KOPT-K1 (cell line): Measurements from ENCODE around the gene PLAGL2.

ENCODE experiments used
- H3K27ac ChIP-seq: fragments of 200-600 bp; sonication (generic); 2 replicates; pipeline ENCODE4 v1.5.1; 2016; ENCODE audit warnings: antibody characterized with exemption, mild to moderate bottlenecking, low read depth, low read length; ENCODE audit not compliant: poor library complexity, severe bottlenecking
- H3K36me3 ChIP-seq: fragments of 200-600 bp; sonication (generic); 2 replicates; pipeline ENCODE4 v1.5.1; 2017; ENCODE audit warnings: antibody characterized with exemption, mild to moderate bottlenecking, low read length, moderate library complexity; ENCODE audit not compliant: insufficient read depth
- H3K9me3 ChIP-seq: fragments of 200-600 bp; sonication (generic); 2 replicates; pipeline ENCODE4 v1.5.1; 2017; ENCODE audit warnings: antibody characterized with exemption, low read length, mild to moderate bottlenecking; ENCODE audit not compliant: insufficient read depth, poor library complexity, severe bottlenecking

The PLAGL2 gene

GRCh38 chr20:32216179-32217142 lies 8.9 kb upstream of the PLAGL2 start:
- Histone ChIP-seq H3K9me3 (no peaks in the 10 kb centered on the region), H3K36me3 (peaks cover 96% of the 10 kb centered on the region), H3K27ac (no peak overlapping the region)

GRCh38 chr20:32215729-32216128 lies 8.2 kb upstream of the PLAGL2 start:
- Histone ChIP-seq H3K27ac (no peak overlapping the region), H3K36me3 (peaks cover 96% of the 10 kb centered on the region), H3K9me3 (no peaks in the 10 kb centered on the region)

- Histone ChIP-seq H3K36me3 (peaks cover 96% of the 10 kb centered on the region), H3K9me3 (no peaks in the 10 kb centered on the region), H3K27ac (no peak overlapping the region)
Measured at GRCh38 chr20:32215147-32215546, 7.6 kb upstream of the PLAGL2 start.

GRCh38 chr20:32213870-32214269 lies 6.3 kb upstream of the PLAGL2 start:
- H3K36me3 ChIP-seq = peaks cover 93% of the 10 kb centered on the region
- no peak overlapping the region for H3K27ac ChIP-seq
- no peaks in the 10 kb centered on the region for H3K9me3 ChIP-seq

GRCh38 chr20:32209850-32210605 lies 2.5 kb upstream of the PLAGL2 start:
- no peak overlapping the region for H3K27ac ChIP-seq
- peaks cover 63% of the 10 kb centered on the region for H3K36me3 ChIP-seq
- no peaks in the 10 kb centered on the region for H3K9me3 ChIP-seq

- H3K36me3 ChIP-seq = peaks cover 63% of the 10 kb centered on the region
- peak overlapping the region; percentile 85 for H3K27ac ChIP-seq
- no peaks in the 10 kb centered on the region for H3K9me3 ChIP-seq
Measured at GRCh38 chr20:32208499-32209154, 1.1 kb upstream of the PLAGL2 start.

- Histone ChIP-seq H3K36me3 (peaks cover 67% of the 10 kb centered on the region), H3K9me3 (no peaks in the 10 kb centered on the region), H3K27ac (peak overlapping the region; percentile 85)
Measured at GRCh38 chr20:32206760-32207625, 550 bp downstream of the PLAGL2 start.

- Histone ChIP-seq H3K27ac (peak overlapping the region; percentile 85), H3K36me3 (peaks cover 67% of the 10 kb centered on the region), H3K9me3 (no peaks in the 10 kb centered on the region)
Measured at GRCh38 chr20:32205843-32206759, 1.4 kb downstream of the PLAGL2 start.

GRCh38 chr20:32205110-32205842 lies 2.3 kb downstream of the PLAGL2 start:
- Histone ChIP-seq H3K36me3 (peaks cover 67% of the 10 kb centered on the region), H3K27ac (no peak overlapping the region), H3K9me3 (no peaks in the 10 kb centered on the region)

GRCh38 chr20:32204205-32205109 lies 3.1 kb downstream of the PLAGL2 start:
- Histone ChIP-seq H3K9me3 (no peaks in the 10 kb centered on the region), H3K36me3 (peaks cover 67% of the 10 kb centered on the region), H3K27ac (no peak overlapping the region)

- no peaks in the 10 kb centered on the region for H3K9me3 ChIP-seq
- no peak overlapping the region for H3K27ac ChIP-seq
- H3K36me3 ChIP-seq = peaks cover 73% of the 10 kb centered on the region
Measured at GRCh38 chr20:32203356-32204204, 4.0 kb downstream of the PLAGL2 start.

- H3K9me3 ChIP-seq = no peaks in the 10 kb centered on the region
- no peak overlapping the region for H3K27ac ChIP-seq
- H3K36me3 ChIP-seq = peaks cover 89% of the 10 kb centered on the region
Measured at GRCh38 chr20:32201977-32202363, 5.6 kb downstream of the PLAGL2 start.
